Cerebellar nuclear complex (tissue), 1 donor: ENCODE results near the gene PXDC1.
"Not testable (repeated sequence)": the region's sequence is repeated elsewhere in the genome, so short reads cannot be mapped to it uniquely, and the experiment has no call there.

ENCODE experiments used
- DNase-seq, 2 experiments: peaks; one replicate each; lab custom pipeline; 2025; lab: John Stamatoyannopoulos, UW

Gene PXDC1

DNA sequence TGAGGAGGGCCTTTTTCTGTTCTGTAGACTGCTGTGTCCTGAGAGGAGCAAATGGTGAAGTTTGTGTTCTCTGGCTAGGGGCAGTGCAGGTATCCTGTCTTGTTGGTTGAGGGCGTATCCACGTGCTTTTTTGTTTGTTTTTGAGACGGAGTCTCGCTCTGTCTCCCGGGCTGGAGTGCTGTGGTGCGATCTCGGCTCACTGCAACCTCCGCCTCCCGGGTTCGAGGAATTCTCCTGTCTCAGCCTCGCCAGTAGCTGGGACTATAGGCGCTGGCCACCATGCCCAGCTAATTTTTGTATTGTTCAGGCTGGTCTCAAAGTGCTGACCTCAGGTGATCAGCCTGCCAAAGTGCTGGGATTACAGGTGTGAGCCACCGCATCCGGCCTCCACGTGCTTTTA lies 10.8 kb upstream of the PXDC1 start:
- no peak for DNase-seq

DNA sequence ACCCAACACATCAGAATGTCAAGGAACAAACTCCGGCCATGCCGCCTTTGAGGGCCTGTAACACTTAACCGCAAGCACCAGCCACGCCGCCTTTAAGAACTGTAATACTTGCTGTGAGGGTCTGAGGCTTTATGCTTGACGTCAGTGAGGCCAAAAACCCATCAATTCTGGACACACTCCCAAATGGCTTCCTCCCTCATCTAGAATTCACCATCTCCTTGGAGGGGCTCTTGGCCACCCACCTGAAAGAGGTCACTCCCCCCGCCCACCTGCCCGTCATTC lies 10.4 kb upstream of the PXDC1 start:
- no peak for DNase-seq

DNA sequence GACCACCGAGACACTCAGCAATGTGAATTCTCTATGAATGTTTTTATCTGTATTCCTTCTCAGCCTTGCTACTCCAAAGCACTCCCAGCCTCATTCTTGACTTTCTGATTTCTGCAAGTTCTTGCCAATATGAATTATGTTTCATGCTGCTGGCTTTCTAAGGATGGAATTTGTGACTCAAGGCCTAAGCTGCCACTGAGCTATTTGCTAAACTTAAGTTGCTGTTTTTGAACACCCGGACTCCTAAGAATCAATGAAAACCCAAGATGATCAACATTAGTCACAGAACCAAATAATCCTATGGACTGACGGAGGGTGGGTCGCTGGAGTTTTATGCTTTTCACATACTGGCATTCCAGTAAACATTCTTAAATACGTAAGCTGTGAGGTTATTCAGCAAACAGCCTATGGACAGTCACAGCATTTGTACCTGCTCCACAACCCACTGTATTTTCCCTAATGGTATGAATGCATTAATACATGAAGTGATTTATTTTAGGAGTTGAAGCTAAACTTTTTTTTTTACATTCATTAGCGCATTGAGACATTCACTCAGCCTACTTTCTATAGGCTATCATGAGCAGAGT lies 8.2 kb upstream of the PXDC1 start:
- no peak for DNase-seq

DNA sequence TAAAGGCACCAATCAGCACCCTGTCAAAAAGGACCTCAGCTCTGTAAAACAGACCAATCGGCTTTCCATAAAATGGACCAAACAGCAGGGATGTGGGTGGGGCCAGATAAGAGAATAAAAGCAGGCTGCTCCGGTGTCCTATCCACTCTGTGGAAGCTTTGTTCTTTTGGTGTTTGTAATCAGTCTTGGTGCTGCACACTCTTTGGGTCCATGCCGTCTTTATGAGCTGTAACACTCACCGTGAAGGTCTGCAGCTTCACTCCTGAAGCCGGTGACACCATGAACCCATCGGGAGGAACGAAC lies 7.3 kb upstream of the PXDC1 start:
- DNase-seq, result no peak

DNA sequence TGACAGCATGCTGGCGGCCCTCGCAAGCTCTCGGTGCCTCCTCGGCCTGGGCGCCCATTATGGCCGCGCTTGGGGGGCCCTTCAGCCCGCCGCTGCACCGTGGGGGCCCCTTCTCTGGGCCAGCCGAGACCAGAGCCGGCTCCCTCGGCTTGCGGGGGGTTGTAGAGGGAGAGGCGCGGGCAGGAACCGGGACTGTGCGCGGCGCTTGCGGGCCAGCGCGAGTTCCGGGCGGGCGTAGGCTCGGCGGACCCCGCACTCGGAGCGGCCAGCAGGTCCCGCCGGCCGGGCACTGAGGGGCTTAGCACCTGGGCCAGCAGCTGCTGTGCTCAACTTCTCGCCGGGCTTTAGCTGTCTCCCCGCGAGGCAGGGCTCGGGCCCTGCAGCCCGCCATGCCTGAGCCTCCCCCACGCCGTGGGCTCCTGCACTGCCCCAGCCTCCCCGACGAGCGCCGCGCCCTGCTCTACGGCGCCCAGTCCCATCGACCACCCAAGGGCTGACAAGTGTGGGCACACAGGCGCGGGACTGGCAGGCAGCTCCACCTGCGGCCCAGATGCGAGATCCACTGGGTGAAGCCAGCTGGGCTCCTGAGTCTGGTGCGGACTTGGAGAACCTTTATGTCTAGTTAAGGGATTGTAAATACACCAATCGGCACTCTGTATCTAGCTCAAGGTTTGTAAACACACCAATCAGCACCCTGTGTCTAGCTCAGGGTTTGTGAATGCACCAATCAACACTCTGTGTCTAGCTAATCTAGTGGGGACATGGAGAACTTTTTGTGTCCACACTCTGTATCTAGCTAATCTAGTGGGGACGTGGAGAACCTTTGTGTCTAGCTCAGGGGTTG lies 6.7 kb upstream of the PXDC1 start:
- DNase-seq, result not testable (repeated sequence)

DNA sequence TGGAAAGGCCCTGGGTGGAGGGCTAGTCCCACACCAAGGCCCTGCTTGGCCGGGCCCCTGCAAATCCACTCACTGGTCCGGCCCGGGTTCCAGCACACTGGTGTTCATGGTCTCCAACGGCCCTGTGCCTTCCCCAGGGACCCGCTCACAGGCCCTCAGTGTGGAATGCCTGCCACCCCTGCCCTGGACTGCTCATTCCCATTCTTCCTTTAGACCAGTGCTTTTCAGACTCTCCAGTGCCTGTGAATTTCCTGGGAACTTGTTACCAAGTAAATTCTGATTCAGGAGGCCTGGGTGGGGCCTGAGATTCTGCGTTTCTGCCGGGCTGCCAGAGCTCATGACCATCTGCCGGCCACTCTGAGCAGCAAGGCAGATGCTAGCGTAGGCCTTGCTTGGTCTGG lies 5.7 kb upstream of the PXDC1 start:
- no peak for DNase-seq

DNA sequence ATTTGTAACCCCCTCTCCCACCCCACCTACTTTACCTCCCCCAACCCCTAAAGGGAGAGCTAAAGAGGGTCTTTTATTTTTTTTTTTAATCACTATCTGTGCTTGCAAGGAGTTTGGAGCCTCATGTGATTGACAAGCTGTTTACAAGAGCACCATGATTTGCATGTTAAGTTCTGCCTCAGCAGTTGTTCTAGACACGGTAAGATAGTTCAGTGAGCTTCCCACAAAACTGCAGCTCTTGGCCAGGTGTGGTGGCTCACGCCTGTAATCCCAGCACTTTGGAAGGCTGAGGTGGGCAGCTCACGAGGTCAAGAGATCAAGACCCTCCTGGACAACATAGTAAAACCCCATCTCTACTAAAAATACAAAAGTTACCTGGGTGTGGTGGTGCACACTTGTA lies 5.0 kb upstream of the PXDC1 start:
- no peak for DNase-seq

DNA sequence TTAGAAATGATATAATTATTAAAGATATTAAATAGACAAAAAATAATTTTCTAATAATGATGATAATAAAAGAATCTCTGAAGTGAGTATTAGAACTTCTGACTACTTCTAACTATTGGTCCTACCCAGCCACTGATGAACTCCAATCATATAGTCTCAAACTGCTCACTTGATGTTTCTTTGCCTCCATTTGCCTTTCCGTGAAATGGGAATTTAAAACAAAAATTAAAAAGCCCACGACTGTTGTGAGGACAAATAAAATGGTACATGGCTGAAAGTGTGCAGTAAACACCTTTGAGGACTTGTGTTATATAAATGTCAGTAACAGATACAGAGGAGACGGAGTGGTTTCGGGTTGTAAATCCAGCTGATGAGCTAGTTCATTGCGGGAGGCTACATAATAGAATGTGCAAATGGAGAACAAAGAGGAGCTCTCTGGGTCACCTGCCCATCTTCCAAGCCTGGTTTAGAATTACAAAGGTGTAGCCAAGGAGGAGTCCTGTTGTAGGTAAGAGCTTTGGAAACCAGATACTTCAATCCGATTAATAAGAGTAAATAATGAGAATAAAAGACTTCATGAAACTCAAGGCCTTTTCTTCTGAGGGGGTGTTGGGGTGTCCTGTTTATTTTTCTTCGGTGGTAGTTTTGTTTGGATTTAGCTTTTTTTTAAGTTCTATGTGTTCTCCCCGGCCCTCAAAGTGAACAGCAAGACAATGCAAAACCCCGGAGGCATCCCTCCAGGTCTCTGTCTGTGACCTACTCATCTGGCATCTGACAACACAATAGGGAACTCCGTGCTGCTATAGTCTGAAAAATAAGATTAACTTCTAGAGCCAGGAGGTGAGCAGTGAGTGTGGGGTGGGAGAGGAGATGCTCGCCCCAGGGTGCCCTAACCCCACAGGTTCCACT lies 4.4 kb upstream of the PXDC1 start:
- no peak for DNase-seq

DNA sequence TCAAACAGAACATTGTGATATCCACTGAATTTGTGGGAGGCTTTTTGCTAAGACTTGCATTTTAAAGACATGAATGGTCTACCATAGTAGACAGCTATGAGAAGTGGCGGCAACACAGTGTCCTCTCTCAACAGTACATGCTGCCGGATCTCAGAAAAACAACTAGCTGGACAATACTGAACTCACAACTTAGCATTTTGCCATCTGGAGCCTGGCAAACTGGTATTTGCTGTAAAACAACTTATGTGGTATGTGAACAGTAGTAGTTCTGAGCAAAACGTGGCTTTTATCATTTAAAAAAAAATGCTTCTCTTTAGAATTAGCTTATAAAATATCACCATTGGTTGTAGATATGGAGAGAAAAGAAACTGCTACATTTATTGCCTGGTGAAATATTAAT lies 3.3 kb upstream of the PXDC1 start:
- no peak for DNase-seq

DNA sequence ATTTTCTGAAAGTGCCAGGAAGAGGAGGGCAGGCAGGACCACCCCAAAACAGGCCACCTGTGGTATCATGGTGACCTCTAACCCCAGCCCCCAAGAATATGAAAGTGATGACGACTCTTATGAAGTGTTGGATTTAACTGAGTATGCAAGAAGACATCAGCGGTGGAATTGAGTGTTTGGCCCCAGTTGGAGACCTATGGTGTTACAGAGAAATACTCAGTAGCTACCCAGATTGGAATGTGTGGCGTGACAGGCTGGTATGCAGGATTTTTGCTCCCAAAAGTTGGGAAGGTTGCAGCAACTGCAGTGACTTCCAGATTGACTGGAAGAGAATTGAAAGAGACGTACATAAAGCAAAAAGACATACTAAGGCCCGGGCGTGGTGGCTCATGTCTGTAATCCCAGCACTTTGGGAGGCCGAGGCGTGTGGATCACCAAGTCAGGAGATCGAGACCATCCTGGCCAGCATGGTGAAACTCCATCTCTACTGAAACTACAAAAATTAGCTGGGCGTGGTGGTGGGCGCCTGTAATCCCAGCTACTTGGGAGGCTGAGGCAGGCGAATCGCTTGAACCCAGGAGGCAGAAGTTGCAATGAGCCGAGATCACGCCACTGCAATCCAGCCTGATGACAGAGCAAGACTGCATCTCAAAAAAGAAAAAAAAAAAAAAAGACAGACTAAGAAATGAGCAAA lies 2.7 kb upstream of the PXDC1 start:
- DNase-seq, result not testable (repeated sequence)

DNA sequence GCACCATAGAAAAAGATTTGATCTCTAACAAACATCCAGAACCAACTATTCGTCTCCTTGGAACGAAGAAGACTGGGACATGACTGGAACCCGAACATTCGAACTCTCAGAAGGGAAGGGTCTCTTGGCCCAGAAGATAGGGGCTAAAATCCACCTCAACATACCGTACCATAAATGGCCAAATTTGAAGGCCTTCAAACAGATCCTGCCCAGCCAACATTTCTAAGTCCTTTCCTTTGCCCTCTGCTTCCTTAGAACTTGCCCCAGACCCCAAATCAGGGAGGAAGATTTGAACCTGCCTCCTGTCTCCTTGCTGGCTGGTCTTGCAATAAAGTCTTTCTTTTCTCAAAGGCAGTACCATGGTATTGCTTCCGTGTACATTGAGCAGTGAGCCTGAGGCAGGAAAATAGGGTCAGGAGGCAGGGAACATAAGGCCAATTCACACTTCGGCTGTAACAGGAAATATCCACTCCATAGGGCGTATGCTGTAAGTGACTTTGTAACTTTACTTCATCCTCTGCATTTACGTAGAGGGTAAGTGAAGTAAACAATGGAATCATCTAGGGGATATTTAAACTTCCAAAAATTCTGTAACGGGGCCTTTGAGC lies 1.8 kb upstream of the PXDC1 start:
- no peak for DNase-seq

DNA sequence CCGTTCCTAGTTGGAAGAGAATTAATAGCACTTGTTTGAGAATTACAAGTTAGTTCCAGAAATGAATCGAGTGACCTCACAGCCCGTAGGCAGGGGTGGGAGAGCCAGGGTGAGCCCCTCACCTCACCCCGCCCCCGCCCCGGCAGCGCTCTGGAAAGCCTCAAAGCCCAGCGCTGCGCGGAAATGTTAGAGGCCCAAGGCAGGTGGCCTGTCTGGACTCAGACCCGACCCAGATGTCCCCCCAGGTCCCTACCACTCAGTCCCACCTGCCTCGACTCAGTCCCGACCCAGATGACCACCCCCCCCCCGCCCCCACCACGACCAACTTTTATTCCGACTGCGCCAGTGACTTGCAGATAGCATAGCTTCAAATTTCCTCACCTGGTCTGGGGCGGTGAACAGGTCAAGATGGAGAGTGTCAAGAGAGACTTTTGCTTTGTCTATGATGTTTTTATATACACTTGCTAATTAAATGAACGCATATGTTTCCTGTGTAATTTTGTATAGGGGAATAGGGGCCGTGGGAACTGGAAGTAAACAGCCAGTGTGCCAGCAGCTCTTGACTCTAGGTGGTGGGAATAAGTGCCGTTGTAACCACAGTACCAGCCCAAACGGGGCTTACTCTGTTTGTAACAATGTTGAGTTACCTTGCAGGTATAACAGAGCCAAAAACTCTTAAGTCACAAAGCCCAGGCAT lies 1.2 kb upstream of the PXDC1 start:
- DNase-seq, result no peak

DNA sequence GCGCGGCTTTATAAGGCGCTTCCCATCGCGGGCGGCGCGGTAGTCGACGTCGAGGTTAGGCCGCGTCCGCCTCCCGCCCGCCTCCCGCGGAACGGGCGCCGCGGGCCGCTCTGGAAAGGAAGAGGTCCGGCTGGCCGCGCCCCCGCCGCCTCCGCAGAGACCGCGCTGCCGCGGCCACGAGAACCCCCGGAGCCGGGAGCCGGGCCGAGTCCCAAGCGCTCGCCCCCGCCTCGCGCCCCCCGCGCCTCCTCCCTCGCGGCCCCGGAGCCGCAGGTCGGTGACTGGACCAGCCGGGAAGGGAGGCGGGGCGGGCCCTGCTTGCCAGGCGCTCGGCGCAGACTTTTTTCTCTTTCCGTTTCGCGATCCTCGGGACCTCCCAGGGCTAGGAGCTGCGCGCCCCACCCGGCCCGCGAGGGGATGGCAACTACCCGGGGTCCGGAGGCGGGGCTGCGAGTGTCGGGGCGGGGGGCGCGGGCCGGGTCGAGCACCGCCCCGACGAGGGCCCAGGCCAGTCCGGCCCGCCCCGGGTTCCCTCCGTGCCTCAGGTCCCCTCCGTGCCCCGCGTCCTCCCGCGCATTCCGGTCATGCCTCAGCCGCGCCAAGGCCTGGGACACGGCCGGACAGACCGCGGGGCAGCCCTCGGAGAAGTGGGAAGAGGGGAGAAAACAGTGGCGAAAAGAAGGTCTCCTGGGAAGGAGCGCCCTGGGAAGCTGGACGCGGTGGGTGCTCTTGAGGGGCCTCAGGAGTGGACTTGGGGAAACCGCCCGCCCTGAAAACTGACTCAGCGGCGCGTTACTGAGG lies 417 bp upstream of the PXDC1 start:
- no peak for DNase-seq

DNA sequence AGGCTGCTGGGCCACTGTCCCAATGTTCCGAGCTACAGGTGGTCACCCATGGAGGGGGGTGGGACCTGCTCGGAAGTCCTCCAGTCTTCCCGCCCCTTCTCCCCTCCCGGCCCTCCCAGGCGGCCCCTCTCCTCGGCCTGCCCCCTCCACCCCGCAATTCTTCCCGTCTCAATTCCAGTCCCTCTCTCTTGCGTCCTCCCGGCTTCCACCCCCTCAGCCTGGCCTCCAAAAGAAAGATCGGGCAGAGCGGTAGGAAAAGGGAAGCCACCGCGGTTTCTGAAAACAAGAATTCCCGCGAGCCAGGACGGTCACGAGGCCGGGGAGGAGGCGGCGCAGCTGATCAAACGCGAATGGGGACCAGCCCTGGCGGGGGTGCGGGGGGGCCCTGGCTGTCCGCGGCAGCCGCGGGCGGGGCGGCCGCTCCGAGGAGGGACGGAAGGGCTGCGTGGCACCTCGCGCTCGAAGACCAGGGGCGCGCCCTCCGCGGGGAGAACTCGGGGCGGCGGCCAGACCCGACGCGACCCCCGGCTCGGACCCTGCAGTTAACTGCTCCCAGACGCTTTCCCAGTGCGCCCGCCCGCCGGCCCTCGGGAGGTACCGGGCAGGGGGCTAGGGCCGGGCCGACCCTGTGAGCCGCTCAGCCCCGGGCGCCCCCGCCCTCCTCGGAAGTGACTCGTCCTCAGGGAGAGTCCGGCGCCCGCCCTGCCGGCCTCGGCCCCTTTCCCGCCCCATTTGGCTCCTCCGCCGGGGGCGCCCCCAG lies 1.0 kb downstream of the PXDC1 start:
- DNase-seq, result no peak

DNA sequence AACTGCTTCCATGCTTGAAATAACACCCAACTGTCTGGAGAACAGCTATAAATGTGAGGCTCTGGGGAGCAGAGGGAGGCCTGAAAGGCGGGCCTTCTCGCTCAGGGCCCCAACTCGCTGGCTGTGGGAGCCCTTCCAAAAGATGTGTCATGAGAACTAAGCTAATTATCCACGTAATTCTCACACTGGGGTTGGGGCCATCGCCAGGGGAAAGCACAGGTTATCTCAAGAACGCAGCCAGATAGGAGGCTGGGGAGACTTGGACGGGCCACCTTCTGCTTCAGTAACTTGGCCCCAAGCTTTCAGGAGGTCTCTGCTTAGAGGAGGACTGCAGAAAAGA lies 1.6 kb downstream of the PXDC1 start:
- DNase-seq, result no peak

DNA sequence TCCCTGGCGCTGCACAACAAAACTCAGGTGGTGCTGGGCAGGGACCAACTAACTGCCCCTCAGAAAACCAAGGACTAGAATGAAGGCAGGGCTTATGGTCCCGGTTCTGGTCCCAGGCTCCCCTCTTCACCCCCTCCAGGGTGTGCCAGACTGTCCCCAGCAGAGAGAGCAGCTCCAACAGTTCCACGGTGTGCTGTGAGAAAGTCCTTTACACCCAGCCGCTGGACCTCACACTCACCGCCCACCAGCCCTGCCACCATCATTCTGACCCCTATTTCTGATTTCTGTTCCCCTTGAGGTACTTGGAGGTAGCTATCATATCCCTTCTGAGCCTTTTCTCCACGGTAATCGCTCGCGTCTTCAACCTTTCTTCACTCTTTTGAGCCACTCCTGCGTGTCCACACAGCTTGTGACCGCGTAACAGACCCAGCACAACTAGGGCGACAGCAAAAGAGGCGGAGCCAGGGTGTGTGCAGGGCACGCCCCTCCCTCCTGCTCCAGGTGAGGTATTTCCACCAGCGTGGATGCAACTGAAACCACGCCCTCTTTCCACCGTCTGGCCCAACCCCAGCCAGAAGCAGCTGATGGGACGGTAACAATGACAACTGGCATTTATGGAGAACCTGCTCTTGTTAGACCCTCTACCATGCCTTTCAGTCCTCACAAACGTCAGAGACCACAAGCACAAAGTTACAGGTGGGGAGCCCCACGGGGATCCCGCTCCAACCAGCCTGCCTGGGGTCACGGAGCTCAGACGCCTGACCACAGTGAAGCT lies 2.3 kb downstream of the PXDC1 start:
- DNase-seq, result no peak

DNA sequence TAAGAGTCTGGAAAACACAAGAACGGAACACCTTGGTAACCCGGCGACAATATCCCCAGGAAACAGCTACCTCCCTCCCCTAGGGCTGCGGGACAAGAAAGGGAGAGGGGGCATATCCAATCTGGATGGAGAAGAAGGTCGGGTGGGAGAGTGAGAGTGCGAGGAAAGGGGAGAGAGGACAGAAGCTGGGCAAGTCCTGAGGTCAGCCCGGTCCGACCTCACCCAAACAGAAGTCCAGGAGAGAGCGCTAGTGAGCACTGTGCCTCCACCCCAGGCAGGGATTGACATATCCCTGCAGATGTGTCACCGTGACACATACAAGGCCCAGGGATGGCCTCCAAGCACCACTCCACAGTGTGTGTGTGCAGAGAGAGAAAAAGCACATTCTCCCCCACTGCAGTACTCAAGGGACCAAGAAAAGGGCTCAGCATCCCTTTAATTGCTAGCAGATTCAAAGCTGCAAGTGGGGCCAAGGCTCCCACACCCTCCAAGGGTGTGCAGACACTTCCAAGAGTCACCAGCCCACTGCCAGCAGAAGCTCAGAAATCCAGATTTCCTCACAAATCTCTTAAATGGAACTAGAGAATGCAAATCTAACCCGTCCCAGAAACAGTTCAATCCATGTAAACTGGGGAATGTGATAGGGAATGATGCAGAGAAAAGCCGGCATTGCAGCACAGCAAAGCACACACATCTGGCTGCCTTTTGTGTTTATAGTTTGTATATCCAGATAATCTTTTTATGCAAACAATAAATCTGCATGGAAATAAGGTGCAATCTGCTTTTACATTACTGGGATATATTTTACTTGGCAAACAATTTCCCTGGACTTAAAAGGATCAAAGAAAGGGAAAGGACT lies 3.1 kb downstream of the PXDC1 start:
- DNase-seq, result no peak

DNA sequence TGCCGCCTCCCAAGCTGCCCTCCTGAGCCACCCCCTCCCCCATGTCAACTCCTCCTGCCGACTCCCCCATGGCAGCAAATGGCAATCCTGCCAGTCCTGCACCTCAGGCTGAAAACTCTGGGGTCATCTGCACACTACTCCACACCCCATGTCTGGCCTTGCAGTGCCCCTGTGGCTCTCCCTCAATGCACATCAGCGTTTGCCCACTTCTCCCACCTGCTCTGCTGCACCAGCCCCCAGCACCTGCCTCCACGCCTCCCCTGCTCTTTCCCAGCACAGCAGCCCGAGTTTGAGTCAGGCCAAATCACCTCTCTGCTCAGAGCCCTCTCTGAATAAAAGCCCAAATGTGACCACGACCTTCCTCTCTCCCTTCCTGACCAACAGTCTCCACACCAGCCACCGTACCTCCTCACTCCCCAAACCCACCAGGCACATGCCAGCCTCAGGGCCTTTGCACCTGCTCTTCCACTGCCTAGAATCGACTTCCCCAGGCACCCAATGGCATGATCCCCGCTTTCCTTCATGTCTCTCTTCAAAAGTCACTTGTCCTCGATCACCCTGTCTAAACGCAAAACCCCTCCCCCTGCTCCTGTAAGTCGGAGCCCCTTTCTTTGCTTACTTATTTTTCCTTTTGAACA lies 4.3 kb downstream of the PXDC1 start:
- no peak for DNase-seq
